Hepatocyte (in vitro differentiated cells): ENCODE results near the gene COL6A5. TPM values are rescaled to one million over a fixed set of nuclear protein-coding genes. Genes with fewer than 3 reads are reported as not detected.

Experiments used
- DNase-seq: peaks from one replicate; pipeline ENCODE4 v3.0.0-alpha.2; 2016; ENCODE audit warnings: low spot score
- H2AFZ ChIP-seq: fragments of 200-600 bp; sonication (generic); 2 replicates; pipeline ENCODE4 v1.6.0; 2016; ENCODE audit warnings: antibody characterized with exemption, mild to moderate bottlenecking
- H3K27ac ChIP-seq: fragments of 200-600 bp; sonication (generic); 2 replicates; pipeline ENCODE4 v1.5.1; 2016; ENCODE audit warnings: mild to moderate bottlenecking
- H3K27me3 ChIP-seq: fragments of 200-600 bp; sonication (generic); 2 replicates; pipeline ENCODE4 v1.6.1; 2016
- H3K36me3 ChIP-seq: fragments of 200-600 bp; sonication (generic); replicated peaks from 2 replicates; pipeline ENCODE4 v1.5.1; 2016; ENCODE audit warnings: low read depth; ENCODE audit not compliant: insufficient read depth
- H3K4me1 ChIP-seq: fragments of 200-600 bp; sonication (generic); 2 replicates; pipeline ENCODE4 v1.5.1; 2016; ENCODE audit warnings: mild to moderate bottlenecking, moderate library complexity; ENCODE audit not compliant: insufficient read depth
- H3K4me2 ChIP-seq: fragments of 200-600 bp; sonication (generic); 2 replicates; pipeline ENCODE4 v1.6.0; 2016
- H3K4me3 ChIP-seq: fragments of 200-600 bp; sonication (generic); 2 replicates; pipeline ENCODE4 v1.5.1; 2016; ENCODE audit warnings: mild to moderate bottlenecking
- H3K79me2 ChIP-seq: fragments of 200-600 bp; sonication (generic); 2 replicates; pipeline ENCODE4 v1.6.0; 2017; ENCODE audit warnings: mild to moderate bottlenecking
- H3K9me2 ChIP-seq: fragments of 200-600 bp; sonication (generic); replicated peaks from 2 replicates; pipeline ENCODE4 v1.6.0; 2017; ENCODE audit warnings: mild to moderate bottlenecking; ENCODE audit not compliant: insufficient read depth
- H3K9me3 ChIP-seq: fragments of 200-600 bp; sonication (generic); 2 replicates; pipeline ENCODE4 v1.5.1; 2016; ENCODE audit warnings: low read depth, mild to moderate bottlenecking
- H4K20me1 ChIP-seq: fragments of 200-600 bp; sonication (generic); 2 replicates; pipeline ENCODE4 v1.6.0; 2016; ENCODE audit warnings: mild to moderate bottlenecking; ENCODE audit not compliant: insufficient read depth, poor library complexity, severe bottlenecking
- CTCF ChIP-seq: fragments of 200-600 bp; sonication (generic); IDR thresholded peaks from 2 replicates; pipeline ENCODE4 v1.5.1; 2016; ENCODE audit warnings: antibody characterized with exemption, mild to moderate bottlenecking; ENCODE audit not compliant: poor library complexity
- EZH2 ChIP-seq: fragments of 200-600 bp; sonication (generic); IDR thresholded peaks from 2 replicates; pipeline ENCODE4 v1.6.1; 2016; ENCODE audit warnings: antibody characterized with exemption, mild to moderate bottlenecking, borderline replicate concordance
- EZH2phosphoT487 ChIP-seq: fragments of 200-600 bp; sonication (generic); IDR thresholded peaks from one replicate; pipeline ENCODE4 v1.6.1; 2018; ENCODE audit warnings: antibody characterized with exemption, mild to moderate bottlenecking, low read depth, moderate library complexity; ENCODE audit not compliant: unreplicated experiment, severe bottlenecking
- WGBS: methylation state at CpG from one replicate; pipeline ENCODE4 v1.1.6; 2016; ENCODE audit warnings: low lambda C conversion rate; ENCODE audit errors: missing lambda C conversion rate; 5-methylcytosine and 5-hydroxymethylcytosine counted together
- polyA plus RNA-seq: library from polyadenylated mRNA; unstranded; fragments of >200 nt; fragmentation: Nextera tagmentation; extraction: Ambion mirVana; gene quantifications from 2 replicates; pipeline ENCODE4 v1.2.1, GENCODE V29; 2016
- total RNA-seq: library from RNA; depleted of rRNA; stranded (reverse); fragments of >200 nt; gene quantifications from 2 replicates; pipeline ENCODE4 v1.2.3, GENCODE V29; 2014

Gene COL6A5
- total and polyA plus RNA-seq, 2 experiments from 2014 or later: 0.11 to 1.1 TPM

- no peaks in the 10 kb centered on the region for H3K79me2 ChIP-seq
- H3K9me2 ChIP-seq: no peaks in the 10 kb centered on the region
- H3K27ac ChIP-seq: no peak overlapping the region
- no peaks in the 10 kb centered on the region for H3K4me1 ChIP-seq
- no peak overlapping the region for H2AFZ ChIP-seq
- no peak for DNase-seq
- no peaks in the 10 kb centered on the region for H3K9me3 ChIP-seq
- no peak overlapping the region for H3K4me3 ChIP-seq
- 74% methylated on average over 6 of the region's 6 CpGs for WGBS
- H3K4me2 ChIP-seq: no peak overlapping the region
- TF ChIP-seq EZH2 (no peak), CTCF (no peak), EZH2phosphoT487 (no peak)
- no peaks in the 10 kb centered on the region for H3K36me3 ChIP-seq
- no peaks in the 10 kb centered on the region for H4K20me1 ChIP-seq
- no peaks in the 10 kb centered on the region for H3K27me3 ChIP-seq
Measured at GRCh38 chr3:130379274-130379673, 33.8 kb downstream of the COL6A5 start.

DNA sequence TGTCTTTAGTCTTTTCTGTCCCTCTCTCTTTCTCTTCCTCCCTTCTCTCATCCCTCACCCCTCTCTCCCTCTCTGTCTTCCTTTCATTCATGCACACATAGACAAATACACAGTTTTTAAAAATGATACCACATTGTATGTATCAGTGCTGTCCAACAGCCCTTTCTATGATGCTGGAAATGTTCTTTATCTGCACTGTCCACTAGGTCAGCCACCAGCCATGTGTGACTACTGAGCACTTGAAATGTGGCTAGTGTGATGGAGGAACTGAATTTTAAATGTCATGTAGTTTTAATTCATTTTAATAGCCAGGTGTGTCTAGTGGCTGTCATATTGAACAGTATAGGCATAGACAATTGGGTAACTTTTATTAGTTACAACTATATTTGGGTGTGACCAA, 34.9 kb downstream of the COL6A5 start:
- no peak for DNase-seq
- no peak overlapping the region for H3K27ac ChIP-seq

DNA sequence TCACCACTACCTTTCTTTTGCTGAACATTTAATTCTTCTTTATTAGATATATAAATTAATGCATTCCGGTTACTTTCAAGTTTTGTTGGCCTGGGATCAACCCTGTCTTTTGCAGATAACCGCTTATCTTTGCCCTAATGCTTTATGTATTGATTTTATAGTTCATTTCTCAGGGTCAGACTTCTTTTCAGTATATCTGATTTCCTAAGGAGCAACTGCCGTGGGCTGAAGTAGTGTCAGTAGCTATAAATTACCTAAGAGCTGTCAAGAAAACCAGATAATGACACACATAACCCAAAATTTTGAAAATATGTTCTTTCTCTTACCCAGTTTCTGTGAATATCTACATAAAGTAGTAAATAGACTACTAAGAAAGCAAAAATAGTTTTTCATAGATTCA, 38.0 kb downstream of the COL6A5 start:
- H3K79me2 ChIP-seq: no peaks in the 10 kb centered on the region
- no peak overlapping the region for H3K4me2 ChIP-seq
- H3K27me3 ChIP-seq: no peaks in the 10 kb centered on the region
- no peak overlapping the region for H2AFZ ChIP-seq
- no peaks in the 10 kb centered on the region for H3K9me2 ChIP-seq
- 73% methylated on average over 3 of the region's 3 CpGs for WGBS
- no peak overlapping the region for H3K27ac ChIP-seq
- no peak overlapping the region for H3K4me3 ChIP-seq
- H3K4me1 ChIP-seq: no peaks in the 10 kb centered on the region
- no peak for DNase-seq
- no peaks in the 10 kb centered on the region for H4K20me1 ChIP-seq
- H3K36me3 ChIP-seq: no peaks in the 10 kb centered on the region
- TF ChIP-seq EZH2 (no peak), CTCF (no peak), EZH2phosphoT487 (no peak)
- H3K9me3 ChIP-seq: no peaks in the 10 kb centered on the region

More for the DNA sequence above, 34.9 kb downstream of the COL6A5 start:
- Histone ChIP-seq H3K36me3 (no peaks in the 10 kb centered on the region), H3K27me3 (no peaks in the 10 kb centered on the region), H3K79me2 (no peaks in the 10 kb centered on the region), H3K9me3 (no peaks in the 10 kb centered on the region), H3K4me2 (no peak overlapping the region), H3K4me3 (no peak overlapping the region), H4K20me1 (no peaks in the 10 kb centered on the region), H3K9me2 (no peaks in the 10 kb centered on the region), H2AFZ (no peak overlapping the region), H3K4me1 (no peaks in the 10 kb centered on the region)
- TF ChIP-seq EZH2phosphoT487 (no peak), EZH2 (no peak), CTCF (no peak)

- Histone ChIP-seq H3K4me2 (no peak overlapping the region), H3K4me1 (no peaks in the 10 kb centered on the region), H3K27ac (no peak overlapping the region), H3K79me2 (no peaks in the 10 kb centered on the region), H3K27me3 (no peaks in the 10 kb centered on the region), H3K9me3 (no peaks in the 10 kb centered on the region), H4K20me1 (no peaks in the 10 kb centered on the region), H3K36me3 (no peaks in the 10 kb centered on the region), H3K9me2 (no peaks in the 10 kb centered on the region), H2AFZ (no peak overlapping the region), H3K4me3 (no peak overlapping the region)
- 86% methylated on average over 3 of the region's 3 CpGs for WGBS
- no peak for DNase-seq
- no peak for TF ChIP-seq CTCF
- TF ChIP-seq EZH2: no peak
- no peak for TF ChIP-seq EZH2phosphoT487
Measured at GRCh38 chr3:130384476-130385025, 39.1 kb downstream of the COL6A5 start.
